Activated CD4-positive, alpha-beta T cell treated with anti-CD3 and anti-CD28 coated beads, Interleukin-2, amount 50 U/mL, for 16 hours (primary cell): Measurements from ENCODE around the gene SLC22A1.
"Not testable (repeated sequence)": the region's sequence is repeated elsewhere in the genome, so short reads cannot be mapped to it uniquely, and the experiment has no call there.

Source experiments
- DNase-seq: peaks from one replicate; pipeline ENCODE4 v3.0.0-alpha.2; 2020

The SLC22A1 gene

GRCh38 chr6:160139420-160139851 lies 17.8 kb downstream of the SLC22A1 start:
- peak; percentile 15 for DNase-seq

DNA sequence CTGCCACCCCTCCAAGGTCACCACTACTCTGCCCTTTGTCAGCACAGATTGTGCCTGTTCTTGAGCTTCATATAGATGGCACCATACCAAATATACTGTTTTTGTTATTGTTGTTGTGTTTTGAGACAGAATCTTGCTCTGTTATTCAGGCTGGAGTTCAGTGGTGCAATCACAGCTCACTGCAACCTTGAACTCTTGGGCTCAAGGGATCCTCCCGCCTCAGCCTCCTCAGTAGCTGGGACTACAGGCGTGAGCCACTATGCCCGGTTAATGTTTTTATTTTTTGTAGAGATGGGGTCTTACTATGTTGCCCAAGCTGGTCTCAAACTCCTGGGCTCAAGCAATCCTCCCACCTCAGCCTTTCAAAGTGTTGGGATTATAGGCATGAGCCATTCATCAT lies 18.9 kb downstream of the SLC22A1 start:
- not testable (repeated sequence) for DNase-seq

DNA sequence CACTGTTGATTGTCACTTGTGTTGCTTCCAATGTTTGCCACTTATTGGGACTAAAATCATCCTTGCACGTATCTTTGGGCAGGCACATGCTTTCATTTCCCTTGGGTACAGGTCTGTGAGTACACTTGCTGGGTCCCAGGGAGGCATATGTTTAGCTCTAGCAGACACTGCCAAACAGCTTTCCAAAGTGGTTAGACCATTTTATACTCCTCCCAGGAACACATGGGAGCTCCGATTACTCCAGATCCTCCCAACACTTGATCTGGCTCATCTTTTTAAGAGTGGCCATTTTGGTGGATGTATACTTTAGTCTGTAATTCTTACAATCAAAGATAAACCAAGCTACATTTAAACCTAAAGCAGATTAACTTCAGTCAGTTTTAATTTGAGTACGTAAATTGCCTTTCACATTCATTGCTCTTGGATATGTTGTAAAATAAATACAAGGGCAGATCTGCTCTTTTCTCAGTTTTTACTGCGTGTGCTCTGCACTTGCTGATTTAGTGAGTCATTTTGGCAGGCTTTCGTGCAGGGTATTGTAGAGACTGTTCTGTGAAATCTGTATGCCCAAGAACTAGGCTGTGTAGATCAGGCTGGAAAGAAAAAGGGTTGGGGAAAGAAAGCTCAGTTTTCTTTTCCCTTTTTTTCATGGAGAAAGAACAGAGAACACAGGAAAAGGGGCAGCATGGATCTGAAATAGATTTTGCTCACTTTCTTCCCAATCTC lies 19.5 kb downstream of the SLC22A1 start:
- no peak for DNase-seq

- no peak for DNase-seq
Measured at GRCh38 chr6:160142115-160142715, 20.6 kb downstream of the SLC22A1 start.

- no peak for DNase-seq
Measured at GRCh38 chr6:160146454-160147145, 25.0 kb downstream of the SLC22A1 start.

DNA sequence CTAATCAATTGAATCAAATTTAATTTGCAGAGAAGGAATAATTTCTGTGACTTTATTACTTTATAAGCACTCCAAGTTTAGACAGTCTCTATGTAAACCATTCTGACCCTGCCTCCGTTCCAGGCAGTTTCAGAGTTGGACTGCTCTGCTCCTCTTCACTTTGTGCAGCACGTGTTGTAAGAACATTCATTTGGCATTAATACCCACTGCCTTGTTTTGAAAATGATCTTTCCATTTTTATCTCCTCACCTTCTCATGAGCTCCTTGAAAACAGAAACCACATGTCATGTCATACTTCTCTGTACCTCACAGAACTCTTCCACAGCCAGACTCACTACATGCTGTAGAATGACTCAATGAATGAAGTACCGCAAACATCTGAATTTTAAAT lies 25.5 kb downstream of the SLC22A1 start:
- DNase-seq, result no peak

GRCh38 chr6:160154471-160154870 lies 32.9 kb downstream of the SLC22A1 start:
- no peak for DNase-seq

DNA sequence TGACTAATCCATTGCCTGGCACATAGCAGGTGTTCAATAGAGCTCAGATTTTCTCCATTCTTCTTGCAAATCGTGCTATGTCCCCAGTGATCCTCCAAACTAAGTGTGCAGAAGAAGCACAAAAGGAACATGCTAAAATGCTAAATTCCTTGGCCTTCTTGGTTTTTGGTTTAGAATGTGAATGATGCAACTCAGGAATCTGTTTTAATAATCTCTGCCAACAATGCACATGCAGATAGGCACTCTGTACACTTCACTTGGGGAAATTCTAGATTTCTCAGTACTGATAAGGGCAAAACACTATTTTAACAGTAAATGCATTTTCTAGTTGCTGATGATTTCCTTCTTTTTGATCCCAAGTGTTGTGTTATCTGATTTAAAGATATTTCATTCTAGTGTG lies 35.2 kb downstream of the SLC22A1 start:
- DNase-seq, result no peak

- no peak for DNase-seq
Measured at GRCh38 chr6:160160450-160160849, 38.8 kb downstream of the SLC22A1 start.

DNA sequence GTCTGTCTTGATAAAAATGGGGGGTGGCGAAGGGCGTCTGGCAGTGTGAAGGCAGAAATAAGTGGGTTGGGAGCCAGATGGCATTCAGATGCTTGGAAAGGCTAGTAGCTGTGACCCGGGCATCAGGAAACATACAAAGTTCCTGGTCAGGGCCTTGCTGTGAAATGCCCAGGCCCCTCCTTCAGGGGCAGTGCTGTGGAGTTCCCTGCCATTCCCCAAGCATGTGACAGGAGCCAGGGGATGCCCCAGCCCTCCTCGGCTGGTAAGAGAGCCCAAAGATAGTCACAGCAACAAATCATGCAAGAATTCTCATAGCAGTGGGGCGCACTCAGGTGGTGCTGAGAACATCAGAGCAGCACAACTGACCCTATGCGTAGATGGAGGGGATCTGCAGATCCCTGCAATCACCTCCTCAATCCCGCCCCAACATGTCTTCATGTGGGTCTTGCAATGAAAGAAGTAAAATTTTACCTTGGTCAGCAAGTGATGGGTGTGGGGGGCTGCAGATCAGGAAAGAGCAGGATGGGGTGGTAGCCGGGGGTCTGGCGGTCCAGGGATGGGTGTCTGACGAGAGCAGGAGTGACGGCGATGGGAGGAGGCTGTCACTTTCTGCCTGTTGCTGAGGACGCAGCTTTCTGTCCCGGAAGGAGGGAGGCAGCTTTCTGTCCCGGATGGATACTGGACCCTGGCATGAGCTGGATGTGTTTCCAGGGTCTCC lies 39.5 kb downstream of the SLC22A1 start:
- DNase-seq, result no peak

DNA sequence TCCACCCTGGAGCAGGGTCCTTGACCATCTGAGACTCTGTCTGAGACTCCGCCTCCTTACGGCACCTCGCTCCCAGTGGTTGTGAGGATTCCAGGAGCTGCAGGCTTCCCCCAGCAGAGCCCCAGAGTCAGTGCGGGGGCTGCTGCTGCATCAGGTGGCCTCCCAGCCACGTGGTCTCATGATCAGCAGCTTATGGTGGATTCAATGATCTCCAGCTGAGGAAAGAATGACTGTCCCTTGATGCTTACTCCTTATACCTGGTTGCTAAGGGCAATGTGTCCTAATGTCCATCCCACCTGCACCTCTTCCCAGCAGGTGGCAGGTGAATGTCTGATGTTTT lies 40.0 kb downstream of the SLC22A1 start:
- DNase-seq, result no peak

DNA sequence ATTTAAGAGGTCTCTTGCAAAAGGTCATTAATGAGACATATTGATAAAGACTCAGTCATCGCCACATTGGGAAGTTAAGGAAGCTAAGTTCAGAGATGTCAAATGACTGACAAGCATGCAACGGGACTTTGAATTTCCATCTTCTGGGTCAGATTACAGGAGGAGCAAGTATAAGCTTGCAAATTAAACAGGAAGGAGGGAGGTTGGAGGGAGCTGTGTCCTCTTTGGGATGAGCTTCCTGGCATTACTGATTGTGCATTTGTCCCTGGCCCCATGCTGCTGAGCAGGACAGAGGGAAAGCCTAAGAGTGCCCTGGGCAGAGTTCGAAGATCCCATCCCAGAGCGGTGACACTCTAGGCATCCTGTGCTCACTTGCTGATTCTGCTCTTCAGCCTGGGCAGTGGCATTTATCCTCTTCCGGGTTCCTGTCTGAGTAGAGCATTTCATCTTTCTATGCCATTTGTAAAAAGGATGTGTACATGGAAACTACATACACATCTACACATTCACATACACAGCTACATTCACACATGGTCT lies 40.5 kb downstream of the SLC22A1 start:
- no peak for DNase-seq

DNA sequence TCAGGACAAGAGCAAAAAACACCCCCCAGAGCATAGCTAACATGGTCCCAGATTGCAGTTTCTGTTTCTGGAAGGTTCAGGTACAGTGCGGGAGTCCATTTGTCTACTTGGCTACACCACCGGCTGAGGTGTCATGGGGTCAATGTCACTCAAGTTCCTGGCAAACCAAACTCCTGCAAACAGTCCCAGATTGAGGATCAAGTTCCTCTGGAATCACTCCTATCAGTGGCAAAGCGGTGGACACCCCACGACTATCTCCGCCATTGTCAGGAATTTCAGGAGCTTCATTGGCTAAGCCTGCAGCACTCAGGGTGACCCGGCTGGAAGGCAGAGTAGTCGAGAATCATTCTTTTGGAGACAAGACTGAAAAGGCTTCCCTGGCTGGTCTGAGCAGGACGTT lies 41.8 kb downstream of the SLC22A1 start:
- DNase-seq, result no peak

DNA sequence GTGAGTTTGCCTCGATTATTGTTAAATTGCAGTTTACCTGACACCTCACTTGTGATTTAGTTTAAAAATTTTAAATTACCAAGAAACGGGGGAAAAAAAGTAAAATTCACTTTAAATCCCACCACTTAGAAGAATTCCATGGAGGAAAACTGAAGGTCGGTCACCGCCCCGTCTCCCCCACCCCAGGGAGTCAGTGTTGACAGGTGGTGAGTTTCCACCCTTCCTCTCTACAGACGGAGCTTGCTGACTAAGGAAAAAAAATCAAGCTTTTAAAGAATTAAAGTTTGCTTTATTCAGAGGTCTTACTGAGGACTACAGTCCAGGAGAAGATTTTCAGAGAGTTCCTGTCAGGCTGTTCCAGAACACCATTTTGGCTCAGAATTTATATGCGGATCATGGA lies 42.3 kb downstream of the SLC22A1 start:
- no peak for DNase-seq

DNA sequence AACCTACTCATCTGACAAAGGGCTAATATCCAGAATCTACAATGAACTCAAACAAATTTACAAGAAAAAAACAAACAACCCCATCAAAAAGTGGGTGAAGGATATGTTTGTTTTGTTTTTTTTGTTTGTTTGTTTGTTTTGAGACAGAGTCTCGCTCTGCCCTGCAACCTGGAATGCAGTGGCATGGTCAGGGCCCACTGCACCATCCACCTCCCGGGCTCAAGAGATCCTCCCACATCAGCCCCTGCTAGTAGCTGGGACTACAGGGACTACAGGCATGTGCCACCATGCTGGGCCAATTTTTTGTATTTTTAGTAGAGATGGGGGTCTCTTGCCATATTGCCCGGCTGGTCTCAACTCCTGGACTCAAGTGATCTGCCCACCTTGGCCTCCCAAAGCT lies 44.3 kb downstream of the SLC22A1 start:
- DNase-seq, result not testable (repeated sequence)

GRCh38 chr6:160167604-160168399 lies 46.2 kb downstream of the SLC22A1 start:
- no peak for DNase-seq

DNA sequence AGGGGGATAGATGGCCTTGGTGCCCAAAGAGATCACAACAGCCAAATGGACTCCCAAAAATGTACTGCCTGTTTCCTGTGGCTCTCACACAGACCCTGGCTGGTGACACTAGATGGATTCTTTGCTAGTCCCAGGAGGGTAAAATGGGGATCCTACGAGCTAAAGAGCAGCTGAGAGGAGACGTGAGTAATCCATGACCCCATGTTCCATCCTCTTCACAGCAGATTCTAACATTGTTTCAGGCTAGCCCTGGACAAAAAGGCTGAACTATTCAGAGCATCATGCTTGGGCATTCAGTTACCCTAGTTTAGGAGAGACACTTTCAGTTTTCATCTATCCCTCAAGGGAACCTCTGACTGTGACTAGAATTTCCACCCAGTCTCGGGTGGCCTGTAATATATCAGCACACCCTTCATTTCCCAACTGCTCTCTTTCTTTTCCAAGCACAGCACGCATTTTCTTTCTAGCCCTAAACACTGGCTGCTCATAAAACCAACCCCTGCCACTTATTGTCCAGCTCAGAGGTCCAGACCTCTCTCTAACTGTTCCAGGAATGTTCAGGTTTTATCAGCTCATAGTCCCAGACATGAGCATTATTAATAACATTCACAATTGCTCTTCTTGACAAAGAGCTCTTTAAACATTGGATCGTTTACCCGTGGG lies 48.5 kb downstream of the SLC22A1 start:
- no peak for DNase-seq

- no peak for DNase-seq
Measured at GRCh38 chr6:160172704-160173103, 51.1 kb downstream of the SLC22A1 start.

GRCh38 chr6:160173806-160174527 lies 52.4 kb downstream of the SLC22A1 start:
- no peak for DNase-seq

DNA sequence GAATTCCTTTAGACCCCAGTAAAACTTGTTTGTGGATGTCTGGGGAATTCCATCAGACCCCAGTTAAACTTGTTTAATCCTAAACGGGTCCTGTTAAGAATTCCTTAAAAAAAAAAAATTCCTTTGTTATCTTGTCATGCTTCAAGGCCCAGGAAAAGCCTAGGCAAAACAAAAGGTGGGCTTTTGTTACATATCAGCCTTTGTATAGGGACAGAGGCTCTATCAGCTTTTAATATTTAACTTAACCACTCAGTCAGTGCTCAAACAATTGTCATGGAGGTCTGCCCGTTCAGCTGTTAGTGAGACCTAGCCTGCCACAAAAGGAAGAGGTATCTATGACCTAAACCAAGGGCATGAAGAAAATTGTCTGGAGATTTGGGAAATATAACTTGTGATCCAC lies 53.1 kb downstream of the SLC22A1 start:
- no peak for DNase-seq

GRCh38 chr6:160177220-160177619 lies 55.6 kb downstream of the SLC22A1 start:
- no peak for DNase-seq
